Adrenal gland (tissue), 12 donors: ENCODE measurements around the gene PACRG. TPM values are rescaled to one million over a fixed set of nuclear protein-coding genes. Genes with fewer than 3 reads are reported as not detected.

ENCODE experiments used
- DNase-seq, 7 donors: peaks; one replicate each; pipeline ENCODE4 v3.0.0-alpha.2; 2019 to 2020
- H3K27ac ChIP-seq, 5 donors: fragments of 200-600 bp; sonication (generic) in 4 of 5; 1 replicate in 3 of 5; 2 replicates in 2 of 5; pipeline versions ENCODE4 v1.5.1 to v1.8.0; 2016 to 2020; ENCODE audit warnings: mild to moderate bottlenecking in 1 of 5
- H3K27me3 ChIP-seq: fragments of 200-600 bp; 2 replicates; pipeline ENCODE4 v1.8.0; 2021
- H3K36me3 ChIP-seq, 2 donors: fragments of 200-600 bp; replicated peaks in 1 of 2; 1 replicate in 1 of 2; 2 replicates in 1 of 2; pipeline versions ENCODE4 v1.5.1 to v1.8.0; 2018 to 2022
- H3K4me1 ChIP-seq, 2 donors: fragments of 200-600 bp; replicated peaks in 1 of 2; 1 replicate in 1 of 2; 2 replicates in 1 of 2; pipeline versions ENCODE4 v1.5.1 to v1.8.0; 2018 to 2021
- H3K4me3 ChIP-seq, 4 donors: fragments of 200-600 bp; sonication (generic) in 3 of 4; one replicate each; pipeline ENCODE4 v1.5.1; 2016 to 2018
- H3K9me3 ChIP-seq, 3 donors: fragments of 200-600 bp; sonication (generic) in 1 of 3; replicated peaks in 1 of 3; 1 replicate in 2 of 3; 2 replicates in 1 of 3; pipeline versions ENCODE4 v1.5.1 to v1.8.0; 2016 to 2021
- CTCF ChIP-seq, 6 experiments: fragments of 450-650 bp in 4 of 6; fragments of 200-600 bp in 2 of 6; sonication (generic) in 1 of 6; IDR thresholded peaks; 1 replicate in 5 of 6; 2 replicates in 1 of 6; pipeline versions ENCODE4 v1.5.1 to v1.8.0; 2016 to 2021; ENCODE audit warnings: antibody characterized with exemption in 6 of 6, mild to moderate bottlenecking in 2 of 6, moderate library complexity in 1 of 6
- POLR2A ChIP-seq, 2 donors: fragments of 450-650 bp; IDR thresholded peaks; one replicate each; pipeline ENCODE4 v1.6.1; 2017; ENCODE audit warnings: antibody characterized with exemption in 2 of 2, mild to moderate bottlenecking in 2 of 2, moderate library complexity in 1 of 2
- WGBS, 4 donors: extraction: QIAGEN DNeasy Blood & Tissue Kit in 2 of 4; methylation state at CpG; one replicate each; pipeline versions ENCODE4 v1.1.5 to v1.1.7; 2013 to 2017; 5-methylcytosine and 5-hydroxymethylcytosine counted together
- intact Hi-C, 2 donors: fragments of 100-400 bp; cut with DNase I; formaldehyde crosslinking; loops; one replicate each; pipeline versions ENCODE4 v1.14.1 to v1.15.0; 2022 to 2023
- polyA plus RNA-seq, 3 donors: library from polyadenylated mRNA; stranded (reverse); fragments of 200-250 nt in 2 of 3; fragments of 350-450 nt in 1 of 3; fragmentation: Illumina TruSeq in 1 of 3; extraction: RNeasy Lipid Tissue Mini Kit (QIAGEN cat#74804) in 1 of 3; gene quantifications; one replicate each; pipeline ENCODE4 v1.2.3, GENCODE V29; 2013 to 2014
- total RNA-seq, 9 donors: library from RNA; depleted of rRNA in 4 of 9; stranded (reverse); fragments of >200 nt in 4 of 9; fragments of 120-200 nt in 1 of 9; fragmentation: NEBNext Ultra II Directional in 1 of 9; extraction: Animal tissue kit (Norgen Biotek cat#: 25700) in 1 of 9; gene quantifications; one replicate each; pipeline versions ENCODE4 v1.1.0 to v1.2.4, GENCODE V29; 2013 to 2023
- donor health status: healthy with polysubstance abuse.
- donor health status: Bipolar disorder and iron deficiency.
- donor health status: DM: yes; HTN: yes; CAD: no.
- donor health status: DM: no; HTN: no; CAD: no.
- donor health status: DM: no; HTN: no; CAD: no.
- donor health status: DM: yes; HTN: yes; CAD: no.

PACRG gene
- total and polyA plus RNA-seq, 12 donors, result 0.18 to 6.1 (median 1.4) TPM

- H3K36me3 ChIP-seq, result no peaks in the 10 kb centered on the region
- H3K27me3 ChIP-seq, result no peaks in the 10 kb centered on the region
- WGBS, 4 donors, result 89 to 100% (median 93%) methylated on average over 3 to 6 of the region's 6 CpGs
- no peak overlapping the region for H3K27ac ChIP-seq
- H3K4me1 ChIP-seq, result no peaks in the 10 kb centered on the region
- no peak overlapping the region for H3K4me3 ChIP-seq
- intact Hi-C loops, result no loop called here
- peaks cover 0 to 1% (median 0%) of the 10 kb centered on the region in 3 donors for H3K9me3 ChIP-seq
- no peak for DNase-seq
- TF ChIP-seq POLR2A (IDR thresholded peaks at IDR 0.05) (no peak), CTCF (IDR thresholded peaks at IDR 0.05) (no peak)
Measured at GRCh38 chr6:163118941-163119340, 391.2 kb downstream of the PACRG start.

GRCh38 chr6:163120223-163120622 lies 392.4 kb downstream of the PACRG start:
- no peaks in the 10 kb centered on the region for H3K9me3 ChIP-seq
- TF ChIP-seq CTCF (IDR thresholded peaks at IDR 0.05), result no peak
- no peak for TF ChIP-seq POLR2A (IDR thresholded peaks at IDR 0.05)
- H3K4me1 ChIP-seq, result no peaks in the 10 kb centered on the region
- DNase-seq, result no peak
- no peak overlapping the region for H3K27ac ChIP-seq
- H3K4me3 ChIP-seq, result no peak overlapping the region
- 83 to 86% (median 85%) methylated on average over 3 of the region's 3 CpGs for WGBS, 4 donors
- no peaks in the 10 kb centered on the region for H3K27me3 ChIP-seq
- H3K36me3 ChIP-seq, result no peaks in the 10 kb centered on the region
- intact Hi-C loops, result no loop called here

GRCh38 chr6:163121270-163121669 lies 393.5 kb downstream of the PACRG start:
- no peak for DNase-seq
- Histone ChIP-seq H3K4me3 (no peak overlapping the region), H3K4me1 (no peaks in the 10 kb centered on the region), H3K36me3 (no peaks in the 10 kb centered on the region), H3K9me3 (no peaks in the 10 kb centered on the region), H3K27ac (no peak overlapping the region), H3K27me3 (no peaks in the 10 kb centered on the region)
- intact Hi-C loops, result no loop called here
- WGBS, 4 donors, result 74 to 86% (median 82%) methylated on average over 5 of the region's 5 CpGs
- TF ChIP-seq CTCF (IDR thresholded peaks at IDR 0.05), result no peak

GRCh38 chr6:163122365-163122764 lies 394.6 kb downstream of the PACRG start:
- H3K27me3 ChIP-seq, result no peaks in the 10 kb centered on the region
- no peaks in the 10 kb centered on the region for H3K9me3 ChIP-seq
- TF ChIP-seq CTCF (IDR thresholded peaks at IDR 0.05) (no peak), POLR2A (IDR thresholded peaks at IDR 0.05) (no peak)
- no peak overlapping the region for H3K4me3 ChIP-seq
- H3K36me3 ChIP-seq, result no peaks in the 10 kb centered on the region
- no peak overlapping the region for H3K27ac ChIP-seq
- intact Hi-C loops, result no loop called here
- 87 to 92% (median 89%) methylated on average over 12 of the region's 12 CpGs for WGBS, 4 donors
- no peaks in the 10 kb centered on the region for H3K4me1 ChIP-seq
- DNase-seq, result peak in 2 of 7 donors; percentile 4 to 22
